SK-N-SH (cell line): ENCODE results near the gene WNT3.

ENCODE experiments used
- CTCF ChIP-seq: fragments of 200-600 bp; sonication (generic); IDR thresholded peaks from 2 replicates; pipeline ENCODE4 v1.6.1; 2017; ENCODE audit warnings: antibody characterized with exemption, mild to moderate bottlenecking, moderate library complexity
- ELF1 ChIP-seq: IDR thresholded peaks from 2 replicates; pipeline ENCODE4 v1.4.0; 2012
- EP300 ChIP-seq, 2 experiments: IDR thresholded peaks; 2 replicates each; pipeline versions ENCODE4 v1.4.0 to v1.6.1; 2012; ENCODE audit warnings: borderline replicate concordance in 1 of 2, low read depth in 1 of 2, low read length in 1 of 2
- EZH2phosphoT487 ChIP-seq: fragments of 200-600 bp; sonication (generic); IDR thresholded peaks from 2 replicates; pipeline ENCODE4 v1.6.1; 2017; ENCODE audit warnings: low read depth, mixed run types, mild to moderate bottlenecking, antibody characterized with exemption, moderate library complexity, borderline replicate concordance
- GABPA ChIP-seq: IDR thresholded peaks from 2 replicates; pipeline ENCODE4 v1.4.0; 2012; ENCODE audit warnings: low read depth, mild to moderate bottlenecking
- GATA2 ChIP-seq: sonication (generic); formaldehyde crosslinking; IDR thresholded peaks from 2 replicates; pipeline ENCODE4 v1.5.0; 2020; ENCODE audit warnings: mild to moderate bottlenecking, missing genetic modification reagents
- JUND ChIP-seq: IDR thresholded peaks from 2 replicates; pipeline ENCODE4 v1.4.0; 2012
- POLR2AphosphoS5 ChIP-seq: IDR thresholded peaks from 2 replicates; pipeline ENCODE4 v1.6.1; 2012; ENCODE audit warnings: low read depth, low read length
- RAD21 ChIP-seq: IDR thresholded peaks from 2 replicates; pipeline ENCODE4 v1.6.1; 2012; ENCODE audit warnings: mild to moderate bottlenecking, low read length
- RCOR1 ChIP-seq: fragments of 150-350 bp; IDR thresholded peaks from 2 replicates; pipeline ENCODE4 v1.6.1; 2017; ENCODE audit warnings: antibody characterized with exemption, low read length
- YY1 ChIP-seq: IDR thresholded peaks from 2 replicates; pipeline ENCODE4 v1.4.0; 2012; ENCODE audit warnings: low read depth, mild to moderate bottlenecking
- ZBTB33 ChIP-seq: IDR thresholded peaks from 2 replicates; pipeline ENCODE4 v1.4.0; 2012; ENCODE audit warnings: low read depth, borderline replicate concordance

GRCh38 chr17:46850688-46851028 lies 32.2 kb upstream of the WNT3 start:
- no peak for TF ChIP-seq ELF1
- TF ChIP-seq ZBTB33, result no peak
- no peak for TF ChIP-seq RCOR1
- no peak for TF ChIP-seq GABPA
- no peak for TF ChIP-seq CTCF
- TF ChIP-seq EZH2phosphoT487, result no peak
- no peak for TF ChIP-seq GATA2 (CRISPR knock-in tag)
- no peak for TF ChIP-seq YY1
- TF ChIP-seq EP300 (IDR thresholded peaks at IDR 0.05; ENCODE audit: borderline replicate concordance in 1 of 2, low read depth in 1 of 2, low read length in 1 of 2), result no peak
- no peak for TF ChIP-seq POLR2AphosphoS5
- no peak for TF ChIP-seq RAD21
- TF ChIP-seq JUND, result no peak
